Stimulated activated CD8-positive, alpha-beta memory T cell treated with anti-CD3 and anti-CD28 coated beads, Interleukin-7, amount 100 ng/mL, for 48 hours (primary cell): ENCODE measurements around the gene TEKT4.
"Not testable (repeated sequence)": the region's sequence is repeated elsewhere in the genome, so short reads cannot be mapped to it uniquely, and the experiment has no call there.

Source experiments
- DNase-seq, 2 donors: peaks; one replicate each; pipeline ENCODE4 v3.0.0-alpha.2; 2020; ENCODE audit warnings: low read depth in 1 of 2; ENCODE audit errors: extremely low read depth in 1 of 2

The TEKT4 gene, protein sequence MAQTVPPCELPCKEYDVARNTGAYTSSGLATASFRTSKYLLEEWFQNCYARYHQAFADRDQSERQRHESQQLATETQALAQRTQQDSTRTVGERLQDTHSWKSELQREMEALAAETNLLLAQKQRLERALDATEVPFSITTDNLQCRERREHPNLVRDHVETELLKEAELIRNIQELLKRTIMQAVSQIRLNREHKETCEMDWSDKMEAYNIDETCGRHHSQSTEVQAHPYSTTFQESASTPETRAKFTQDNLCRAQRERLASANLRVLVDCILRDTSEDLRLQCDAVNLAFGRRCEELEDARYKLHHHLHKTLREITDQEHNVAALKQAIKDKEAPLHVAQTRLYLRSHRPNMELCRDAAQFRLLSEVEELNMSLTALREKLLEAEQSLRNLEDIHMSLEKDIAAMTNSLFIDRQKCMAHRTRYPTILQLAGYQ

DNA sequence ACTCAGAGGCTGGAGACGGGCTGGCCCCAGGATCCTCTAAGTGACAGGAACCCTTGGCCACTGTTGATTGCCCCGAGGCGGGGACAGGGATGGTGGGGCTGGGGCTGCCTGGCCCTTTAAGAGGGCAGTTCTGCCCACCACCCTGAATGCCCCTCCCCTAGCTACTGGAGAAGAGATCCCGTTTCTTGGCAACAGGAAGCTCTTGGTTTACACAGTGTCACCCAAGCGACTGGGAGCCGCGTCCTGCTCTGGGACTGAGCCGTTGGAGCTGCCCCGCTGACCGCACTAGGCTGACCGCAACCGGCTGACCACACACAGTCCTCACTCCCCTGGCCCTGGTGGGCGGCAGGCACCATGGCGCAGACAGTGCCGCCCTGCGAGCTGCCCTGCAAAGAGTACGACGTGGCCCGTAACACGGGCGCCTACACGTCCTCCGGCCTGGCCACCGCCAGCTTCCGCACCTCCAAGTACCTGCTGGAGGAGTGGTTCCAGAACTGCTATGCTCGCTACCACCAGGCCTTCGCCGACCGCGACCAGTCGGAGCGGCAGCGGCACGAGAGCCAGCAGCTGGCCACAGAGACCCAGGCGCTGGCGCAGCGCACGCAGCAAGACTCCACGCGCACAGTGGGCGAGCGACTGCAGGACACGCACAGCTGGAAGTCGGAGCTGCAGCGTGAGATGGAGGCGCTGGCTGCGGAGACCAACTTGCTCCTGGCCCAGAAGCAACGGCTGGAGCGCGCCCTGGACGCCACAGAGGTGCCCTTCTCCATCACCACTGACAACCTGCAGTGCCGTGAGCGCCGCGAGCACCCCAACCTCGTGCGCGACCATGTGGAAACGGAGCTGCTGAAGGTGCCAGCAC is at the start of gene TEKT4:
Gene TEKT4 (plus strand): TSS at position 205 of the 862 bp plus-strand sequence. CDS start 150 bp downstream, at position 355.
- DNase-seq = no peak

GRCh38 chr2:94839224-94839623 is 32.0 kb upstream of the TEKT4 start:
- not testable (repeated sequence) for DNase-seq

GRCh38 chr2:94856856-94857255 is 14.4 kb upstream of the TEKT4 start:
- not testable (repeated sequence) for DNase-seq

- DNase-seq = not testable (repeated sequence)
Measured at GRCh38 chr2:94857367-94858162, 13.7 kb upstream of the TEKT4 start.

GRCh38 chr2:94858163-94858888 is 12.9 kb upstream of the TEKT4 start:
- not testable (repeated sequence) for DNase-seq

DNA sequence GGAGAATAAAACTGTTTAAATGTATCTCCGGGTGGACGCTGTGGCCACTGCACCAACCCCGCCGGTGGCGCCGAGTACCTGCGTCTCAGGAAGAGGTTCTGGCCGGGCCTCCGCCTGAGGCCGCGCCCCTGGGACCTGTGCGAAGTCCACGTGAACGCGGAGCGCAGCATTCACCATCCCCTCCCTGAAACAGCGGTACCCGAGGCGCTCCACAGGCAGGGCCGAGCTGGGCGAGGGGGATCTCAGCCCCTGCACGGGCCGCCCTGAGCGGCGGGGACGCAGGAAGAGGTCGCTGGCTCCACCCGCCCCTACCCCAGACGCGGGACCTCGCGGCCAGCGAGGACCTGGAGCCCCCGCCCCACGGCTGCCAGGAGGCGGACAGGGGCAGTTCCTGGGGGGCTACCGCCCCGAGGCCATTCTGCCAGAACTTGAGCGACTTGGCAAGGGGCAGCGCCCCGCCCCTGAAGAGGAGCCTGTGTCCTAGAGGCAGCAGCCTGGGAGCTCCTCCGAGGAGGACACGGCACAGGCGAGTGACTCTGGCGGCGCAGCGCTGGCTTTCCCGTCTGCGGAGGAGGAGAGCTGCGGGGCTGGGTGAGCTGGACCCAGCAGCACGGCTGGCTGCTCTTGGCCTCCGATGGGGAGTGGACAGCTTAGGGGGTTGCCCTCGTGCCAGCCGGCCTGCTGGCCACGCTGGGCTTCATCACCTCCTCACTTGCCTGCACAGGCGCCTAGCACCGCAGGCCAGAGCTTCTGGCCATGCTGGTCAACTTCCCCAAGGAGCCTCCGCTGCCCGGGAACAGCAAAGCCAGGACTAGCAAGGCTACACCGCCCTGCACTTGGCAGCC is 9.7 kb upstream of the TEKT4 start:
- DNase-seq = no peak

GRCh38 chr2:94862903-94863302 is 8.3 kb upstream of the TEKT4 start:
- not testable (repeated sequence) for DNase-seq

DNA sequence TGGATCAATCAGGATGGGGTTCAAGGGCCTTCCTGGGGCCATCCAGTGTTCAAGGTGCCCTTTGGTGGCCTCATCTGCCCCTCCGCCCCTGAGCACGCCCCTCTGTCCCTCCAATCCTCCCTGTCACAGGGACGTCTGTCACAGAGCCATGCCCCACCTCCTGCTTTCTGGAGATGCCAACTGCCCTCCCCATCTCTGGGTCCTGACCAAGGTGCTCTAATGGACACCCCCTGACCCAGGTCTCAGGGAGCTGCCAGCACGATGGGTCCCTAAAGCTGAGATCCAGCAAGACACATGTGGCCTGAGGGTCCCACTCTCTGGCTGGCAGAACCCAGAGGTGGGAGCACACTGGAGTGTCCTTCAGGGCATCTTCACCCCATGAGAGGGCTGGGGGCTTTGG is 2.1 kb upstream of the TEKT4 start:
- no peak for DNase-seq

DNA sequence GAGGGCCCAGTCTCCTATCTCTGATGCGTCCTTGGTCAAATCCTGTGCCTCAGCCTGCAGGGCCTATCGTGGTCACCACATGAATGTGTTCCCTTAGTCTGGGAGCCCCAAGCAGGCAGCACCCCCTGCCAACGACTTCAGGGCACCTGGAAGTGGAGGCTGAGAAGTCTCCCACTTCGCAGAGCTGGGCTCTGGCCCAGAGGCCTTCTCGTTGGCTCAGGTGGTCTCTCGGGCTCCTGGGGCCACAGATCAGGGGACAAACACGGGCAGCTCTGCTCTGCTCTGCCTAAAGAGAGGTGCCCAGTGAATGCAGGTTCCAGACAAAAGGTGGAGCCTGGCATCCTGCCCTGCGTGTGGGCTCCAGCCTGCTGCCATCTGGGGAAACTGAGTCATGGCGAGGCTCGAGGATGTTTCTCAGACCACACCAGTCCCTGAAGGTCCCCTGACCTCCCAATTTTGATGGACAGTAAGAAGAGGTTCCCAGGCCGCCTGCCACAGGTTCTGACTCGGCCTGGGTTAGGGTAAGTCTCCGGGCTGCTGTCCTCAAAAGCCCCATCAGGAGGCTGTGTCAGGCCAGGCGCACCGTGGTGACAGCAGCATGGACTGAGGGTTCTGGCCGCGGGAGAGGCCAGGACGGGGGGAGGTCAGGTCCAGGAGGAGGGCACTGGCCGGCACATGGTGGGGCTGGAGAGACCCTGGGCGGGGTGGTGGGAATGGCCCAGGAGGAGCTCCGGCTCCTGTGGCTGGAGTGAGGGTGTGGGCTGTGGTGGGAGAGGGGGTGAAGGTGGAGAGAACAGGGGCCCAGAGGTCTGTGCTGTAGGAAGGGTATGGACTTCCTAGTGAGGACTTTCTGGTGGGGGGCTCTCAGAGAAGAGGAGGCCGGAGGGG is 1.4 kb upstream of the TEKT4 start:
- DNase-seq = no peak

DNA sequence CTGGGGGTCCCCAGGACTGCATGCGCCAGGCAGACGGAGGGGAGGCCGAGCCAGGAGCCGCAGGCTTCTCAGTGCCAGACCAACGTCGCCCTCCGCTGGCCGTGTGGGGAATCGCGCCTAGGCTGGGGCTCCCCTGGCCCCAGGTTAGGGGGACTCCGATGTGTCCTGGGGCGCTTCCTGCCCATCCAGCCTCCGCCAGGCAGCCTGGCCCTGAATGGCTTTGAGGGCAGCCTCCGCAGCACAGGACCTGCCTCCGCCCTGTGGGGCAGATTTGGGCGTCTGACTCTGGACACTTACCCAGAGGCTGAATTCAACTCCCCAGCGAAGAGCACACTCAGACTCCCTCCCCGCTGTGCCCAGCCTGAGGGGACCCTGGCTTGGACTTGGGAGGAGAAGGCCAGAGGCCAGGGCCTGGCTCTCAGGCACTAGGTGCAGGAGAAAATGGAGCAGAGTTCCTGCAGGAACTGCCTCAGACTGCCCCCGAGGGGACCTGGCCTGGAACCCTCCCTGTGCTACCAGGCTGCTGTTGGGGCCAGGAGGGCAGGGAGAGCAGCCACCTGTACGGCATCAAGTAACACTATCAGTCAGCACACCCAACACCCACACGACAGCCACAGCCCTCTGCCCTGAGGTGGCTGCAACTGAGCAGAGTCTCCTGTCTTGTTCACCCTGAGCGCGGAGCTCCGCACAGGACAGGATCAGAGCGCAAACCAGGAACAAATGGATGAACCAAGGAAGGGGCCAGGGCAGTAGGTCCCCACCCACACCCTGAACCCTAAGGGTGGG is 597 bp upstream of the TEKT4 start:
- no peak for DNase-seq

DNA sequence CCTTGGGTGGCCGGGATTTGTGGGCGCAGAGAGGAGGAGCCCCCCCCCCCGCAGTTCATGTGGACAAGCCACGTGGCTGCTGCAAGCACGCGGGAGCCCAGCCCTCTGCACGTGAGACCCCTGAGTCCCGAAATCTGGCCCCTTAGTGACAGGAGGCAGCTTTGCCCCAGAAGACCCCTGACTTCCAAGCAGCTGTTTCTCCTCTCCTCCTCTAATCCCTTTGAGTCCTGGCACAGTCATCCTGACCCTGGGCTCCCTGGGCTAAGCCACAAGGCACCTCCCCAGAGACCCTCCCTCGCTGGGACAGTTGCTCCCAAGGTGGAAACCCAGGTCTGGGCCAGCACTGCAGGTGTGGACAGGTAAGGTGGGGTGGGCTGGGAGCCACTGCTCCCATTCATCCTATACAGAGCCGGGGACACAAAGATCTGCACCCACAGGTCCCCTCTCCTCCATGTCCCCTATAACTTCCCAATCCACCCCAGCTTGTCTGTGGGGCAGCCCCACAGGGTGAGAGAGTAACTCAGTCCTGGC is 923 bp downstream of the TEKT4 start:
- DNase-seq = no peak

GRCh38 chr2:94872676-94873361 is 1.6 kb downstream of the TEKT4 start:
- DNase-seq = no peak

DNA sequence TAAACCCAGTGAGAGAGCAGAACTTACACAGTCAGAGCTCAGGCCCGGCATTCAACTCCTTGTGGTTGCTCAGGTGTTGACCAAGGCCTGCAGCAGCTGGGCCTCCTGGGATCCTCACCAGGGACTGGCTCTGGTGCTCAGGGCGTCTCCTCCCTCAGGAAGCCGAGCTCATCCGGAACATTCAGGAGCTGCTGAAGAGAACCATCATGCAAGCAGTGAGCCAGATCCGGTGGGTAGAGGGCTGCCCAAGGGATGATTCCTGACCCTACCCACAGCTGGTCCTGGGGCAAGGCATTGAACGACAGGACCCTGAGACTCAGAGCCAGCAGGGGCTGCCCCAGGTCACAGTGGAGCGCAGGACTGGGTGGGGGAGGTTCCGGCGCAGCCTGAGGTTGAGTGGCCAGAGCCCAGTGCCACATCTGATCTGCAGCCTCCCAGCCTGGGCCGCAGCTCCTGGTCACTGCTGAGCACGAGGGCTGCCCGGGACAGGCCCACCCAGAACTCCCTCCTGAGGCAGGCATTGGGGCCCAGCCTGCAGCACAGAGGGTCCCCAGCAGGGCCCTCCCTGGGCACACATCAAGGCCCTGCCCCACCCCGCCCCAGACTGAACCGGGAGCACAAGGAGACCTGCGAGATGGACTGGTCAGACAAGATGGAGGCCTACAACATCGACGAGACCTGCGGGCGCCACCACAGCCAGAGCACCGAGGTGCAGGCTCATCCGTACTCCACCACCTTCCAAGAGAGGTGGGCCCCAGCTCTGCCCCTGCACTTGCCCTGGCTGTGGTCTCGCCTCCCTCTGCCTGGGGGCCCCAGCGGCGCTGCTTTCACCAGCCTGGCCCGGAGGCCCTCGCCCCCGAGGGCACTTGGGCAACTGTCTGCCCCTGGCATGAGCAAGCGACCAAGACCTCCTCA is 2.4 kb downstream of the TEKT4 start:
- no peak for DNase-seq

- peak; percentile 30 to 39 for DNase-seq
Measured at GRCh38 chr2:94874277-94874997, 3.2 kb downstream of the TEKT4 start.
